ENCODE results near the gene FOXL1. TPM values are rescaled to one million over a fixed set of nuclear protein-coding genes. Genes with fewer than 3 reads are reported as not detected.

FOXL1 gene
- total RNA-seq, 4 donors from 2014 or later = 0.45 to 1.9 (median 1.1) TPM

- Histone ChIP-seq H3K4me1 (peaks cover 0 to 8% of the 10 kb centered on the region in 2 donors), H3K9me3 (no peaks in the 10 kb centered on the region), H3K4me3 (replicated peaks in 1 of 3) (no peak overlapping the region), H3K27ac (no peak overlapping the region), H3K27me3 (peaks cover 24% of the 10 kb centered on the region), H3K36me3 (no peaks in the 10 kb centered on the region)
- DNase-seq = no peak
- intact Hi-C loops (cut with DNase I) = no loop called here
- 43 to 45% methylated on average over 13 of the region's 13 CpGs for whole genome bisulfite sequencing, 2 donors
- TF ChIP-seq CTCF (IDR thresholded peaks at IDR 0.05) (no peak), POLR2A (IDR thresholded peaks at IDR 0.05) (no peak)
Observed at GRCh38 chr16:86573646-86574508, 4.5 kb upstream of the FOXL1 start.

GRCh38 chr16:86574646-86575045 is 3.7 kb upstream of the FOXL1 start:
- intact Hi-C loops (cut with DNase I) = no loop called here
- Histone ChIP-seq H3K4me1 (peaks cover 0 to 8% of the 10 kb centered on the region in 2 donors), H3K36me3 (no peaks in the 10 kb centered on the region), H3K4me3 (replicated peaks in 1 of 3) (no peak overlapping the region), H3K27me3 (peaks cover 19% of the 10 kb centered on the region), H3K9me3 (no peaks in the 10 kb centered on the region), H3K27ac (no peak overlapping the region)
- 57 to 62% methylated on average over 4 of the region's 4 CpGs for WGBS, 2 donors
- no peak for DNase-seq
- no peak for TF ChIP-seq CTCF (IDR thresholded peaks at IDR 0.05)
- no peak for TF ChIP-seq POLR2A (IDR thresholded peaks at IDR 0.05)

GRCh38 chr16:86575095-86575685 is 3.2 kb upstream of the FOXL1 start:
- no peaks in the 10 kb centered on the region for H3K9me3 ChIP-seq
- intact Hi-C loops (cut with DNase I) = no loop called here
- H3K4me3 ChIP-seq (replicated peaks in 1 of 3) = no peak overlapping the region
- peak overlapping the region in 1 of 3 donors; percentile 10 for H3K27ac ChIP-seq
- no peak for TF ChIP-seq CTCF (IDR thresholded peaks at IDR 0.05)
- TF ChIP-seq POLR2A (IDR thresholded peaks at IDR 0.05) = no peak
- WGBS, 2 donors = 37 to 41% methylated on average over 16 to 17 of the region's 17 CpGs
- peaks cover 0 to 8% of the 10 kb centered on the region in 2 donors for H3K4me1 ChIP-seq
- H3K27me3 ChIP-seq = peaks cover 15% of the 10 kb centered on the region
- no peaks in the 10 kb centered on the region for H3K36me3 ChIP-seq
- DNase-seq = no peak

GRCh38 chr16:86575754-86576557 is 2.4 kb upstream of the FOXL1 start:
- peaks cover 8% of the 10 kb centered on the region for H3K27me3 ChIP-seq
- TF ChIP-seq CTCF (IDR thresholded peaks at IDR 0.05) (peak in 1 of 6 experiments; percentile 19), POLR2A (IDR thresholded peaks at IDR 0.05) (peak in 1 of 2 donors; percentile 26)
- peak overlapping the region in 1 of 3 donors; percentile 36 for H3K27ac ChIP-seq
- peaks cover 0 to 5% of the 10 kb centered on the region in 2 donors for H3K4me1 ChIP-seq
- peak; percentile 21 to 27 for DNase-seq
- H3K9me3 ChIP-seq = no peaks in the 10 kb centered on the region
- no peaks in the 10 kb centered on the region for H3K36me3 ChIP-seq
- H3K4me3 ChIP-seq (replicated peaks in 1 of 3) = no peak overlapping the region
- 3 to 5% methylated on average over 51 to 53 of the region's 54 CpGs for WGBS, 2 donors
- intact Hi-C loops (cut with DNase I) = no loop called here
